WTC11 (cell line): ENCODE data around the gene TUBB4B. TPM values are rescaled to one million over a fixed set of nuclear protein-coding genes. Genes with fewer than 3 reads are reported as not detected.

Source experiments
- ATAC-seq: fragments of 200-7000 bp; cut with Tn5 transposase; 2 replicates; pipeline ENCODE4 v1.10.0; 2021; ENCODE audit warnings: mild to moderate bottlenecking, moderate library complexity
- CTCF ChIA-PET: fragments of 300-600 bp; sonication (Branson Sonifier 250); formaldehyde crosslinking; loops from one replicate; lab custom pipeline; 2021; ENCODE audit warnings: antibody characterized with exemption; lab: Charles Lee
- POLR2A ChIA-PET: fragments of 350-600 bp; sonication (Branson Sonifier 250); formaldehyde crosslinking; loops from one replicate; lab custom pipeline; 2021; ENCODE audit warnings: antibody characterized with exemption; lab: Charles Lee
- DNase-seq: peaks from one replicate; pipeline ENCODE4 v3.0.0; 2021; ENCODE audit warnings: low spot score
- H3K27ac Mint-ChIP-seq: 2 replicates; pipeline ENCODE4 v1.8.0; 2021; ENCODE audit warnings: mixed read lengths
- H3K27me3 Mint-ChIP-seq: 2 replicates; pipeline ENCODE4 v1.8.0; 2021; ENCODE audit warnings: low read depth, mild to moderate bottlenecking, moderate library complexity, mixed read lengths
- H3K36me3 Mint-ChIP-seq: 2 replicates; pipeline ENCODE4 v1.8.0; 2021; ENCODE audit warnings: mixed read lengths
- H3K4me1 Mint-ChIP-seq: 2 replicates; pipeline ENCODE4 v1.8.0; 2022; ENCODE audit warnings: mixed read lengths
- H3K4me3 Mint-ChIP-seq: 2 replicates; pipeline ENCODE4 v1.8.0; 2021; ENCODE audit warnings: mild to moderate bottlenecking, moderate library complexity, mixed read lengths
- H3K9me3 Mint-ChIP-seq: 2 replicates; pipeline ENCODE4 v1.8.0; 2021; ENCODE audit warnings: mixed read lengths
- CBFB ChIP-seq: sonication (generic); formaldehyde crosslinking; IDR thresholded peaks from 2 replicates; pipeline ENCODE4 v1.8.1; 2022; ENCODE audit warnings: mild to moderate bottlenecking, low read depth, missing genetic modification reagents
- ELF4 ChIP-seq: sonication (generic); formaldehyde crosslinking; IDR thresholded peaks from 2 replicates; pipeline ENCODE4 v1.8.1; 2022; ENCODE audit warnings: low read depth, mild to moderate bottlenecking, moderate library complexity, missing genetic modification reagents
- ESRRA ChIP-seq: sonication (generic); formaldehyde crosslinking; IDR thresholded peaks from 2 replicates; pipeline ENCODE4 v1.8.1; 2022; ENCODE audit warnings: mild to moderate bottlenecking, missing genetic modification reagents, borderline replicate concordance
- ETV6 ChIP-seq: sonication (generic); formaldehyde crosslinking; IDR thresholded peaks from 2 replicates; pipeline ENCODE4 v1.8.1; 2022; ENCODE audit warnings: mild to moderate bottlenecking, missing genetic modification reagents
- GABPB1 ChIP-seq: sonication (generic); formaldehyde crosslinking; IDR thresholded peaks from 2 replicates; pipeline ENCODE4 v1.8.1; 2023; ENCODE audit warnings: mild to moderate bottlenecking, missing genetic modification reagents
- MXD4 ChIP-seq: fragments of 250-450 bp; sonication (Bioruptor Pico); IDR thresholded peaks from 2 replicates; pipeline ENCODE4 v1.8.0; 2021; ENCODE audit warnings: mild to moderate bottlenecking, moderate library complexity, borderline replicate concordance
- NFYB ChIP-seq: sonication (generic); formaldehyde crosslinking; conservative IDR thresholded peaks from 2 replicates; pipeline ENCODE4 v1.8.0; 2022; ENCODE audit warnings: low read depth, missing genetic modification reagents
- OVOL2 ChIP-seq: fragments of 250-450 bp; sonication (Bioruptor Pico); IDR thresholded peaks from 2 replicates; pipeline ENCODE4 v1.9.0; 2021; ENCODE audit warnings: mild to moderate bottlenecking, borderline replicate concordance
- PRRX2 ChIP-seq: fragments of 250-450 bp; sonication (Bioruptor Pico); IDR thresholded peaks from 2 replicates; pipeline ENCODE4 v1.8.0; 2021; ENCODE audit warnings: mild to moderate bottlenecking
- RELA ChIP-seq: sonication (generic); formaldehyde crosslinking; IDR thresholded peaks from 2 replicates; pipeline ENCODE4 v1.8.1; 2022; ENCODE audit warnings: missing genetic modification reagents, mild to moderate bottlenecking, borderline replicate concordance
- RORB ChIP-seq: fragments of 250-450 bp; sonication (Bioruptor Pico); IDR thresholded peaks from 2 replicates; pipeline ENCODE4 v1.9.0; 2021; ENCODE audit warnings: mild to moderate bottlenecking
- SMAD3 ChIP-seq: sonication (generic); formaldehyde crosslinking; IDR thresholded peaks from 2 replicates; pipeline ENCODE4 v1.8.0; 2022; ENCODE audit warnings: missing genetic modification reagents, mild to moderate bottlenecking, borderline replicate concordance
- TP53 ChIP-seq: sonication (generic); formaldehyde crosslinking; IDR thresholded peaks from 2 replicates; pipeline ENCODE4 v1.8.1; 2023; ENCODE audit warnings: mild to moderate bottlenecking, missing genetic modification reagents
- ZNF232 ChIP-seq: sonication (generic); formaldehyde crosslinking; IDR thresholded peaks from 2 replicates; pipeline ENCODE4 v1.8.0; 2022; ENCODE audit warnings: mild to moderate bottlenecking, missing genetic modification reagents
- total RNA-seq: library from RNA; stranded (reverse); gene quantifications from 3 replicates; pipeline ENCODE4 v1.2.3, GENCODE V29; 2021
- TF ChIP-seq, protein P1 (sequence below): fragments of 250-450 bp; sonication (Bioruptor Pico); IDR thresholded peaks from 2 replicates; pipeline ENCODE4 v1.8.0; 2021; ENCODE audit warnings: mild to moderate bottlenecking
- TF ChIP-seq, protein P2 (sequence below): sonication (generic); formaldehyde crosslinking; IDR thresholded peaks from 2 replicates; pipeline ENCODE4 v1.8.1; 2022; ENCODE audit warnings: mild to moderate bottlenecking, missing genetic modification reagents, moderate library complexity, borderline replicate concordance
- TF ChIP-seq, protein P3 (sequence below): fragments of 250-450 bp; sonication (Bioruptor Pico); IDR thresholded peaks from 2 replicates; pipeline ENCODE4 v2.1.2; 2022; ENCODE audit warnings: mild to moderate bottlenecking, moderate library complexity
- TF ChIP-seq, protein P4 (sequence below): sonication (generic); formaldehyde crosslinking; IDR thresholded peaks from 2 replicates; pipeline ENCODE4 v1.8.1; 2022; ENCODE audit warnings: low read depth, missing genetic modification reagents, borderline replicate concordance
- TF ChIP-seq, protein P5 (sequence below): sonication (generic); formaldehyde crosslinking; IDR thresholded peaks from 2 replicates; pipeline ENCODE4 v1.8.0; 2022; ENCODE audit warnings: mild to moderate bottlenecking, missing genetic modification reagents

TUBB4B gene
- total RNA-seq, 1 experiment from 2014 or later, result 375 TPM

DNA sequence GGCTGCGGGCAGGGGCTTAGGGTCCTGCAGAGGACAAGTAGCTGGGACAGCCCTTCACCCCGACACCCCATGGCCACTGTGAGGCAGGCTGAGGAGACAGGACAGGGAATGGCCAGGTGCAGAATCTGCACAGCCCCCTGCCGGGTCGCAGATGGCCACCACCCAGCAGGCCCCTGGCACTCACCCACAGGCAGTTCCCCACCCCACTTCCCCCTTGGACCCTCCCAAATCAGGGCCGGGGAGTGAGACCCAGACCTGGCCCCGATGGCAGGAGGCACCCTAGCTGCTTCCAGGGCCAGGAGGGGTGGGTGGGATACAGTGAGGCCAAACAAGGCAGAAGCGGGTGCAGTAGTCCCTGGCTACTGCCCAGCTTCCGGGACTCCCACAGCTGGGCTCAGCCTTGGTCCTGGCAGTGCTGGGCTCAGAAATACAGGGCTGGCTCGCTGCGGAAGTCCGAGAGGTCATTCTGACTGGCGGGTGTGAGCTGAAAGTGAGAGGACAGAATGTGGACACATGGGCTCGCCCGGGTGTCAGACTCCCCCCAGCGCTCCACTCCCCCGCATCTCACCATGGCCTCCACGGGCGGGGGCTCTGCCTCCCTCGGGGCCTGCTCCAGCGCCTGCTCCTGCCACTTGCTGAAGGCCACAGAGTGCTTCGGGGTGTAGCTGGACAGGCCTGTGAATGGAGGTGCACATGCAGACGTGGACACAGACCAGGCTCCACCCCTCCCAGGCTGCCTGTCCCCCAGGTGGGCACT, 49.2 kb upstream of the TUBB4B start (continued):
- TF ChIP-seq, protein P1, sequence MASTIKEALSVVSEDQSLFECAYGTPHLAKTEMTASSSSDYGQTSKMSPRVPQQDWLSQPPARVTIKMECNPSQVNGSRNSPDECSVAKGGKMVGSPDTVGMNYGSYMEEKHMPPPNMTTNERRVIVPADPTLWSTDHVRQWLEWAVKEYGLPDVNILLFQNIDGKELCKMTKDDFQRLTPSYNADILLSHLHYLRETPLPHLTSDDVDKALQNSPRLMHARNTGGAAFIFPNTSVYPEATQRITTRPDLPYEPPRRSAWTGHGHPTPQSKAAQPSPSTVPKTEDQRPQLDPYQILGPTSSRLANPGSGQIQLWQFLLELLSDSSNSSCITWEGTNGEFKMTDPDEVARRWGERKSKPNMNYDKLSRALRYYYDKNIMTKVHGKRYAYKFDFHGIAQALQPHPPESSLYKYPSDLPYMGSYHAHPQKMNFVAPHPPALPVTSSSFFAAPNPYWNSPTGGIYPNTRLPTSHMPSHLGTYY (CRISPR knock-in tag), result no peak
- TF ChIP-seq, protein P2, sequence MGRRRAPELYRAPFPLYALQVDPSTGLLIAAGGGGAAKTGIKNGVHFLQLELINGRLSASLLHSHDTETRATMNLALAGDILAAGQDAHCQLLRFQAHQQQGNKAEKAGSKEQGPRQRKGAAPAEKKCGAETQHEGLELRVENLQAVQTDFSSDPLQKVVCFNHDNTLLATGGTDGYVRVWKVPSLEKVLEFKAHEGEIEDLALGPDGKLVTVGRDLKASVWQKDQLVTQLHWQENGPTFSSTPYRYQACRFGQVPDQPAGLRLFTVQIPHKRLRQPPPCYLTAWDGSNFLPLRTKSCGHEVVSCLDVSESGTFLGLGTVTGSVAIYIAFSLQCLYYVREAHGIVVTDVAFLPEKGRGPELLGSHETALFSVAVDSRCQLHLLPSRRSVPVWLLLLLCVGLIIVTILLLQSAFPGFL (CRISPR knock-in tag), result no peak

DNA sequence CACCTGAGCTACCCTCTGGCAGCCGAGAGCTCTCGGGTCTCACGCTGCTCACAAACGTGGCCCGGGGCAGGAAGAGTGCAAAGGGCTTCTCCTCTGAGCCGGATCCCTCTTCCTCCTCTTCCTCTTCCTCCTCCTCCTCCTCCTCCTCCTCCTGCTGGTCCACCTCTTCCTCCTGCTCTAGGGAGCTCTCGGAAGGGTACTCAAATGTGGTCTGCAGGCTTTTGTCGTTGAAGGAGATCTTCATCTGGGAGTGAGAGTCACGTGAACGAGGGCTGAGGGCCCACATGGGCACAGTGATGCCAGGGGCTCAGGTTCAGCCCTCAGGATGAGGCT, 48.7 kb upstream of the TUBB4B start:
- no peaks in the 10 kb centered on the region for H3K27me3 Mint-ChIP-seq
- no peak overlapping the region for H3K4me3 Mint-ChIP-seq
- H3K36me3 Mint-ChIP-seq, result no peaks in the 10 kb centered on the region; the same call in 1 of the 2 replicates
- TF ChIP-seq OVOL2 (no peak), MXD4 (CRISPR knock-in tag) (no peak), RORB (CRISPR knock-in tag) (no peak), ZNF232 (CRISPR knock-in tag) (no peak), PRRX2 (no peak), ELF4 (CRISPR knock-in tag) (no peak), CBFB (no peak), ETV6 (no peak), NFYB (no peak), GABPB1 (CRISPR knock-in tag) (no peak), RELA (CRISPR knock-in tag) (no peak), ESRRA (CRISPR knock-in tag) (no peak), TP53 (CRISPR knock-in tag) (no peak), SMAD3 (CRISPR knock-in tag) (no peak)
- TF ChIP-seq, protein P3, sequence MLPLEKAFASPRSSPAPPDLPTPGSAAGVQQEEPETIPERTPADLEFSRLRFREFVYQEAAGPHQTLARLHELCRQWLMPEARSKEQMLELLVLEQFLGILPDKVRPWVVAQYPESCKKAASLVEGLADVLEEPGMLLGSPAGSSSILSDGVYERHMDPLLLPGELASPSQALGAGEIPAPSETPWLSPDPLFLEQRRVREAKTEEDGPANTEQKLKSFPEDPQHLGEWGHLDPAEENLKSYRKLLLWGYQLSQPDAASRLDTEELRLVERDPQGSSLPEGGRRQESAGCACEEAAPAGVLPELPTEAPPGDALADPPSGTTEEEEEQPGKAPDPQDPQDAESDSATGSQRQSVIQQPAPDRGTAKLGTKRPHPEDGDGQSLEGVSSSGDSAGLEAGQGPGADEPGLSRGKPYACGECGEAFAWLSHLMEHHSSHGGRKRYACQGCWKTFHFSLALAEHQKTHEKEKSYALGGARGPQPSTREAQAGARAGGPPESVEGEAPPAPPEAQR (CRISPR knock-in tag), result no peak
- TF ChIP-seq, protein P1 (CRISPR knock-in tag), result no peak
- TF ChIP-seq, protein P4, sequence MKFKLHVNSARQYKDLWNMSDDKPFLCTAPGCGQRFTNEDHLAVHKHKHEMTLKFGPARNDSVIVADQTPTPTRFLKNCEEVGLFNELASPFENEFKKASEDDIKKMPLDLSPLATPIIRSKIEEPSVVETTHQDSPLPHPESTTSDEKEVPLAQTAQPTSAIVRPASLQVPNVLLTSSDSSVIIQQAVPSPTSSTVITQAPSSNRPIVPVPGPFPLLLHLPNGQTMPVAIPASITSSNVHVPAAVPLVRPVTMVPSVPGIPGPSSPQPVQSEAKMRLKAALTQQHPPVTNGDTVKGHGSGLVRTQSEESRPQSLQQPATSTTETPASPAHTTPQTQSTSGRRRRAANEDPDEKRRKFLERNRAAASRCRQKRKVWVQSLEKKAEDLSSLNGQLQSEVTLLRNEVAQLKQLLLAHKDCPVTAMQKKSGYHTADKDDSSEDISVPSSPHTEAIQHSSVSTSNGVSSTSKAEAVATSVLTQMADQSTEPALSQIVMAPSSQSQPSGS (CRISPR knock-in tag), result no peak
- TF ChIP-seq, protein P5, sequence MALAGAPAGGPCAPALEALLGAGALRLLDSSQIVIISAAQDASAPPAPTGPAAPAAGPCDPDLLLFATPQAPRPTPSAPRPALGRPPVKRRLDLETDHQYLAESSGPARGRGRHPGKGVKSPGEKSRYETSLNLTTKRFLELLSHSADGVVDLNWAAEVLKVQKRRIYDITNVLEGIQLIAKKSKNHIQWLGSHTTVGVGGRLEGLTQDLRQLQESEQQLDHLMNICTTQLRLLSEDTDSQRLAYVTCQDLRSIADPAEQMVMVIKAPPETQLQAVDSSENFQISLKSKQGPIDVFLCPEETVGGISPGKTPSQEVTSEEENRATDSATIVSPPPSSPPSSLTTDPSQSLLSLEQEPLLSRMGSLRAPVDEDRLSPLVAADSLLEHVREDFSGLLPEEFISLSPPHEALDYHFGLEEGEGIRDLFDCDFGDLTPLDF (CRISPR knock-in tag), result no peak
- H3K9me3 Mint-ChIP-seq, result no peaks in the 10 kb centered on the region
- ChIA-PET CTCF (interaction anchor here (0.7 to 1.6 kb wide), 6 partner anchors 15 to 191 kb away, joined by 3 to 8 read pairs (median 4); no protein-coding TSS in a partner anchor), POLR2A (interaction anchor here (1.1 to 1.2 kb wide), 2 partner anchors 20 to 25 kb away, joined by 3 to 5 read pairs; partner anchors contain the start of gene TMEM210)
- no peak overlapping the region for H3K27ac Mint-ChIP-seq
- ATAC-seq (no peak), DNase-seq (no peak)
- peaks cover 16% of the 10 kb centered on the region for H3K4me1 Mint-ChIP-seq
